ENCODE measurements around the gene SPAG6.

SPAG6 gene

DNA sequence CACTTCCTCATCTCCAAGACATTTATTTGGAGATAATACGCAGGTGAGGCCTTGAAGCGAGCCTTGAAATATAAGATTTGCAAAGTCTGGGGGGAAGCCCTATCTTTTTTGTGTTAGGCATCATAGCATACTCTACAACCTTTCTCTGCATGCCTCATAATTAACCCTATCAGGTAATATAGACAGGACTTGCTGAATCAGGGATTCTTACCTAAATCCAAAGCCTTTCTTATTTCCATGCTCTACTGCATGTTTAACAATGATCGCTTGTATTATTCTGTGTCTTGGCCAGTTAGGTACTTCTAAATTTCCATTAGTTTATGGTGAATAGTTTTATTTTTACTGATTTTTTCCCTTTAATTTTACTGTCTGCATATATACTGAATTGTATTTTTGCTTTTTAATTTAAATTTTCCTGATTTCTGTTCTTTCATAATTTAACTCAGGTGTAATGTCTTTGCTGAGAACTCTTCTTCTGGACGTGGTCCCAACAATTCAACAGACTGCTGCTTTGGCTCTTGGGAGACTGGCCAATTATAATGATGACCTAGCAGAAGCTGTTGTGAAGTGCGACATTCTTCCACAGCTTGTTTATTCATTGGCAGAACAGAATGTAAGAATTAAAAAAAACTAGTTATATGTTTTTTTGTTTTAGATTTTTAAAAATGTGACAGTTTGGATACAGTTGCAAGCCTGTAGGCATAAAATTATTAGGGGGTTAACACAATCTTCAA lies 19.3 kb downstream of the SPAG6 start:
- Histone ChIP-seq H3K27ac (ENCODE audit: extremely low read depth, low read depth, low read length) (no peak overlapping the region), H3K9me3 (ENCODE audit: control insufficient read depth, insufficient read depth, low read depth, low read length) (no peaks in the 10 kb centered on the region), H3K4me1 (ENCODE audit: control insufficient read depth, insufficient read depth, low read length) (no peaks in the 10 kb centered on the region), H3K4me3 (ENCODE audit: low read depth, low read length) (no peak overlapping the region), H3K36me3 (ENCODE audit: control insufficient read depth in 2 of 2, insufficient read depth in 1 of 2, low read length in 2 of 2) (no peaks in the 10 kb centered on the region)
- POLR2A ChIA-PET = interaction anchor here (0.7 kb wide), 1 partner anchor 24 kb away, joined by 3 read pairs; no protein-coding TSS in a partner anchor
- CTCF ChIA-PET = interaction anchor here (0.6 to 0.7 kb wide), 2 partner anchors 23 to 253 kb away, joined by 3 to 4 read pairs; no protein-coding TSS in a partner anchor
- TF ChIP-seq ZNF558 (tag by site-specific recombination; IDR thresholded peaks at IDR 0.05) = no peak
- no peak for TF ChIP-seq ZNF473 (tag by site-specific recombination; IDR thresholded peaks at IDR 0.05)
- TF ChIP-seq ZNF514 (tag by site-specific recombination; IDR thresholded peaks at IDR 0.05) = no peak
- TF ChIP-seq, protein P1, sequence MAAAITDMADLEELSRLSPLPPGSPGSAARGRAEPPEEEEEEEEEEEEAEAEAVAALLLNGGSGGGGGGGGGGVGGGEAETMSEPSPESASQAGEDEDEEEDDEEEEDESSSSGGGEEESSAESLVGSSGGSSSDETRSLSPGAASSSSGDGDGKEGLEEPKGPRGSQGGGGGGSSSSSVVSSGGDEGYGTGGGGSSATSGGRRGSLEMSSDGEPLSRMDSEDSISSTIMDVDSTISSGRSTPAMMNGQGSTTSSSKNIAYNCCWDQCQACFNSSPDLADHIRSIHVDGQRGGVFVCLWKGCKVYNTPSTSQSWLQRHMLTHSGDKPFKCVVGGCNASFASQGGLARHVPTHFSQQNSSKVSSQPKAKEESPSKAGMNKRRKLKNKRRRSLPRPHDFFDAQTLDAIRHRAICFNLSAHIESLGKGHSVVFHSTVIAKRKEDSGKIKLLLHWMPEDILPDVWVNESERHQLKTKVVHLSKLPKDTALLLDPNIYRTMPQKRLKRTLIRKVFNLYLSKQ (tag by site-specific recombination; IDR thresholded peaks at IDR 0.05; ENCODE audit: borderline replicate concordance) = no peak
- no peak for TF ChIP-seq ZBTB8A (tag by site-specific recombination; IDR thresholded peaks at IDR 0.05)
- TF ChIP-seq ZNF2 (tag by site-specific recombination; IDR thresholded peaks at IDR 0.05) = no peak
- no peak for TF ChIP-seq ZNF138 (tag by site-specific recombination; IDR thresholded peaks at IDR 0.05; ENCODE audit: borderline replicate concordance)

DNA sequence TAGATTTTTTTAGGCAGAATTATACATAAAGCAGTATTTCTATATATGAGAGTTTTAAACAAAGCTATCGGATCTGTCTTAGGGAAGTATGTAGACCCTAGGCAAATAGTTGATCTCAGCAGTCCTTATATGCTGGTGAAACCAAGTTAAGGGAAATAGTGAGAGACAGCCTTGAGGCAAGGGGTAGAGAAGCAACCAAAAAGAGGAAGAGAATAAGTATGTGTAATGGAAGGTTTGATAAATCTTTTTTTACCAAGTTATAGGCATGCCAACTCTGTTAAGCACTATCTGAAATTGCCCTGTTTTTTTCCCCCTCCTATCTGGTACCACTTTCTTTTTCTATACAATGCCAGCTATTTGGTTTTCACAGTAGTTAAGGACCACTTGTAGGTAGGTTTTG lies 19.9 kb downstream of the SPAG6 start:
- H3K36me3 ChIP-seq (ENCODE audit: control insufficient read depth in 2 of 2, insufficient read depth in 1 of 2, low read length in 2 of 2) = no peaks in the 10 kb centered on the region
- no peaks in the 10 kb centered on the region for H3K9me3 ChIP-seq (ENCODE audit: control insufficient read depth, insufficient read depth, low read depth, low read length)
- ChIA-PET POLR2A (interaction anchor here (0.7 kb wide), 1 partner anchor 24 kb away, joined by 3 read pairs; no protein-coding TSS in a partner anchor), CTCF (interaction anchor here (0.7 kb wide), 1 partner anchor 23 kb away, joined by 4 read pairs; no protein-coding TSS in a partner anchor)
- H3K4me3 ChIP-seq (ENCODE audit: low read depth, low read length) = no peak overlapping the region
- no peaks in the 10 kb centered on the region for H3K4me1 ChIP-seq (ENCODE audit: control insufficient read depth, insufficient read depth, low read length)
- TF ChIP-seq, protein P2, sequence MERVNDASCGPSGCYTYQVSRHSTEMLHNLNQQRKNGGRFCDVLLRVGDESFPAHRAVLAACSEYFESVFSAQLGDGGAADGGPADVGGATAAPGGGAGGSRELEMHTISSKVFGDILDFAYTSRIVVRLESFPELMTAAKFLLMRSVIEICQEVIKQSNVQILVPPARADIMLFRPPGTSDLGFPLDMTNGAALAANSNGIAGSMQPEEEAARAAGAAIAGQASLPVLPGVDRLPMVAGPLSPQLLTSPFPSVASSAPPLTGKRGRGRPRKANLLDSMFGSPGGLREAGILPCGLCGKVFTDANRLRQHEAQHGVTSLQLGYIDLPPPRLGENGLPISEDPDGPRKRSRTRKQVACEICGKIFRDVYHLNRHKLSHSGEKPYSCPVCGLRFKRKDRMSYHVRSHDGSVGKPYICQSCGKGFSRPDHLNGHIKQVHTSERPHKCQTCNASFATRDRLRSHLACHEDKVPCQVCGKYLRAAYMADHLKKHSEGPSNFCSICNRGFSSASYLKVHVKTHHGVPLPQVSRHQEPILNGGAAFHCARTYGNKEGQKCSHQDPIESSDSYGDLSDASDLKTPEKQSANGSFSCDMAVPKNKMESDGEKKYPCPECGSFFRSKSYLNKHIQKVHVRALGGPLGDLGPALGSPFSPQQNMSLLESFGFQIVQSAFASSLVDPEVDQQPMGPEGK (tag by site-specific recombination; IDR thresholded peaks at IDR 0.05) = no peak
- TF ChIP-seq ZNF776 (tag by site-specific recombination; IDR thresholded peaks at IDR 0.05; ENCODE audit: borderline replicate concordance) (no peak), GLIS1 (tag by site-specific recombination; IDR thresholded peaks at IDR 0.05) (no peak), WT1 (tag by site-specific recombination; IDR thresholded peaks at IDR 0.05) (no peak), ZNF394 (tag by site-specific recombination; IDR thresholded peaks at IDR 0.05; ENCODE audit: borderline replicate concordance) (no peak), ZBTB49 (tag by site-specific recombination; IDR thresholded peaks at IDR 0.05; ENCODE audit: low read depth) (no peak), OVOL3 (tag by site-specific recombination; IDR thresholded peaks at IDR 0.05) (no peak), ZNF433 (tag by site-specific recombination; IDR thresholded peaks at IDR 0.05; ENCODE audit: low read depth) (no peak), ZNF280D (tag by site-specific recombination; IDR thresholded peaks at IDR 0.05) (no peak), ZNF785 (tag by site-specific recombination; IDR thresholded peaks at IDR 0.05) (no peak)
- TF ChIP-seq, protein P3, sequence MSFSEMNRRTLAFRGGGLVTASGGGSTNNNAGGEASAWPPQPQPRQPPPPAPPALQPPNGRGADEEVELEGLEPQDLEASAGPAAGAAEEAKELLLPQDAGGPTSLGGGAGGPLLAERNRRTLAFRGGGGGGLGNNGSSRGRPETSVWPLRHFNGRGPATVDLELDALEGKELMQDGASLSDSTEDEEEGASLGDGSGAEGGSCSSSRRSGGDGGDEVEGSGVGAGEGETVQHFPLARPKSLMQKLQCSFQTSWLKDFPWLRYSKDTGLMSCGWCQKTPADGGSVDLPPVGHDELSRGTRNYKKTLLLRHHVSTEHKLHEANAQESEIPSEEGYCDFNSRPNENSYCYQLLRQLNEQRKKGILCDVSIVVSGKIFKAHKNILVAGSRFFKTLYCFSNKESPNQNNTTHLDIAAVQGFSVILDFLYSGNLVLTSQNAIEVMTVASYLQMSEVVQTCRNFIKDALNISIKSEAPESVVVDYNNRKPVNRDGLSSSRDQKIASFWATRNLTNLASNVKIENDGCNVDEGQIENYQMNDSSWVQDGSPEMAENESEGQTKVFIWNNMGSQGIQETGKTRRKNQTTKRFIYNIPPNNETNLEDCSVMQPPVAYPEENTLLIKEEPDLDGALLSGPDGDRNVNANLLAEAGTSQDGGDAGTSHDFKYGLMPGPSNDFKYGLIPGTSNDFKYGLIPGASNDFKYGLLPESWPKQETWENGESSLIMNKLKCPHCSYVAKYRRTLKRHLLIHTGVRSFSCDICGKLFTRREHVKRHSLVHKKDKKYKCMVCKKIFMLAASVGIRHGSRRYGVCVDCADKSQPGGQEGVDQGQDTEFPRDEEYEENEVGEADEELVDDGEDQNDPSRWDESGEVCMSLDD (tag by site-specific recombination; IDR thresholded peaks at IDR 0.05) = no peak
- H3K27ac ChIP-seq (ENCODE audit: extremely low read depth, low read depth, low read length) = no peak overlapping the region

All from HEK293 (cell line).